Left renal cortex interstitium (tissue), 4 donors: Measurements from ENCODE around the gene LCE7A. TPM values are rescaled to one million over a fixed set of nuclear protein-coding genes. Genes with fewer than 3 reads are reported as not detected.

Source experiments
- polyA plus RNA-seq, 4 donors: library from polyadenylated mRNA; unstranded; fragments of 120-200 nt; gene quantifications; one replicate each; pipeline ENCODE4 v1.2.1, GENCODE V29; 2013; ENCODE audit not compliant: insufficient read length in 4 of 4

Gene LCE7A
- polyA plus RNA-seq, 4 donors = not detected

Other genes starting within 250 kb of the LCE7A start
- not detected for gene LCE3B, start 246.2 kb upstream of the LCE7A start, polyA plus RNA-seq
- not detected for gene LCE3A, start 236.9 kb upstream of the LCE7A start, polyA plus RNA-seq
- gene LCE2D, start 196.6 kb upstream of the LCE7A start, polyA plus RNA-seq = not detected
- not detected for gene LCE2C, start 184.7 kb upstream of the LCE7A start, polyA plus RNA-seq
- gene LCE2B, start 173.9 kb upstream of the LCE7A start, polyA plus RNA-seq = not detected
- not detected for gene LCE2A, start 161.7 kb upstream of the LCE7A start, polyA plus RNA-seq
- gene LCE4A, start 151.8 kb upstream of the LCE7A start, polyA plus RNA-seq = not detected
- gene KPRP, start 102.0 kb upstream of the LCE7A start, polyA plus RNA-seq = not detected
- not detected for gene LCE1F, start 84.9 kb upstream of the LCE7A start, polyA plus RNA-seq
- not detected for gene LCE1E, start 73.7 kb upstream of the LCE7A start, polyA plus RNA-seq
- gene LCE1D, start 63.3 kb upstream of the LCE7A start, polyA plus RNA-seq = not detected
- gene LCE1C, start 53.3 kb upstream of the LCE7A start, polyA plus RNA-seq = not detected
- not detected for gene LCE1B, start 48.0 kb upstream of the LCE7A start, polyA plus RNA-seq
- gene LCE1A, start 32.5 kb upstream of the LCE7A start, polyA plus RNA-seq = not detected
- not detected for gene LCE6A, start 17.1 kb upstream of the LCE7A start, polyA plus RNA-seq
- not detected for gene SMCP, start 18.3 kb downstream of the LCE7A start, polyA plus RNA-seq
- gene IVL, start 48.5 kb downstream of the LCE7A start, polyA plus RNA-seq = under 1 TPM; 0.08 to 0.42 (median 0.30) TPM
- not detected for gene SPRR5, start 87.2 kb downstream of the LCE7A start, polyA plus RNA-seq
- gene SPRR4, start 110.7 kb downstream of the LCE7A start, polyA plus RNA-seq = not detected
- gene SPRR1A, start 124.1 kb downstream of the LCE7A start, polyA plus RNA-seq = not detected
- under 1 TPM in 3 of 4 donors, not detected in 1; 0.17 to 0.51 (median 0.18) TPM for gene SPRR3, start 141.8 kb downstream of the LCE7A start, polyA plus RNA-seq
- not detected for gene SPRR1B, start 171.2 kb downstream of the LCE7A start, polyA plus RNA-seq
- gene SPRR2D, start 181.1 kb downstream of the LCE7A start, polyA plus RNA-seq = not detected
- gene SPRR2A, start 197.5 kb downstream of the LCE7A start, polyA plus RNA-seq = under 1 TPM in 1 of 4 donors, not detected in 3; 0.14 TPM
- not detected for gene SPRR2B, start 211.6 kb downstream of the LCE7A start, polyA plus RNA-seq
- not detected for gene SPRR2E, start 234.5 kb downstream of the LCE7A start, polyA plus RNA-seq